ENCODE results near the gene GTSF1L.
A peak's percentile ranks its signal among the peaks of the same experiment; 100 is the strongest.

GRCh38 chr20:43749734-43750294 lies 23.0 kb upstream of the GTSF1L start:
- TF ChIP-seq CTCF (conservative IDR thresholded peaks at IDR 0.05): peak; percentile 100
- no peak for TF ChIP-seq EZH2 (IDR thresholded peaks at IDR 0.05; ENCODE audit: low read depth)
